Measurements from ENCODE around the gene CLPTM1. TPM values are rescaled to one million over a fixed set of nuclear protein-coding genes. Genes with fewer than 3 reads are reported as not detected.

The CLPTM1 gene
- total RNA-seq, 1 experiment from 2014 or later: 44.9 TPM

GRCh38 chr19:45023048-45023447 lies 67.9 kb downstream of the CLPTM1 start:
- no peak overlapping the region for H3K27ac ChIP-seq (ENCODE audit: low read length)
- intact Hi-C loops (cut with micrococcal nuclease): no loop called here
- DNase-seq (no peak), ATAC-seq (no peak)
- POLR2A ChIA-PET (ENCODE audit: unreplicated experiment): no interaction called here
- H2AFZ ChIP-seq (ENCODE audit: low read length): no peak overlapping the region
- H3K27me3 ChIP-seq (ENCODE audit: low read length): no peaks in the 10 kb centered on the region
- H3K36me3 ChIP-seq (ENCODE audit: low read depth, low read length): no peaks in the 10 kb centered on the region
- no peak overlapping the region for H3K4me3 ChIP-seq (ENCODE audit: low read length)
- no peak overlapping the region for H3K9ac ChIP-seq (ENCODE audit: low read length)
- BruUV-seq (replicated peaks): no TSS peak
- no peak overlapping the region for H3K4me2 ChIP-seq (ENCODE audit: low read length)
- no peaks in the 10 kb centered on the region for H4K20me1 ChIP-seq (ENCODE audit: low read length)
- no peaks in the 10 kb centered on the region for H3K4me1 ChIP-seq (ENCODE audit: insufficient read depth, low read length)
- no peaks in the 10 kb centered on the region for H3K79me2 ChIP-seq (ENCODE audit: low read length)
- H3K9me2 ChIP-seq (replicated peaks; ENCODE audit: low read length): no peaks in the 10 kb centered on the region
- CTCF ChIA-PET: no interaction called here
- no peaks in the 10 kb centered on the region for H3K9me3 ChIP-seq (ENCODE audit: low read length)
- TF ChIP-seq CTCF (conservative IDR thresholded peaks at IDR 0.05; ENCODE audit: low read depth, low read length): no peak
- TF ChIP-seq EZH2 (IDR thresholded peaks at IDR 0.05; ENCODE audit: low read length, unreplicated experiment): no peak
- no peak for TF ChIP-seq EZH2phosphoT487 (IDR thresholded peaks at IDR 0.05; ENCODE audit: borderline replicate concordance, low read length)
- no peaks in the 10 kb centered on the region for H3F3A ChIP-seq (ENCODE audit: low read length, unreplicated experiment)

GRCh38 chr19:45025264-45025663 lies 70.1 kb downstream of the CLPTM1 start:
- DNase-seq (no peak), ATAC-seq (no peak)
- TF ChIP-seq EZH2 (IDR thresholded peaks at IDR 0.05; ENCODE audit: low read length, unreplicated experiment): no peak
- no peak for TF ChIP-seq CTCF (conservative IDR thresholded peaks at IDR 0.05; ENCODE audit: low read depth, low read length)
- no peak for TF ChIP-seq EZH2phosphoT487 (IDR thresholded peaks at IDR 0.05; ENCODE audit: borderline replicate concordance, low read length)
- BruUV-seq (replicated peaks): no TSS peak
- Histone ChIP-seq H3K36me3 (ENCODE audit: low read depth, low read length) (no peaks in the 10 kb centered on the region), H3K4me2 (ENCODE audit: low read length) (no peak overlapping the region), H3K27ac (ENCODE audit: low read length) (no peak overlapping the region), H3F3A (ENCODE audit: low read length, unreplicated experiment) (no peaks in the 10 kb centered on the region), H3K9ac (ENCODE audit: low read length) (no peak overlapping the region), H3K79me2 (ENCODE audit: low read length) (no peaks in the 10 kb centered on the region), H3K9me3 (ENCODE audit: low read length) (no peaks in the 10 kb centered on the region), H3K4me1 (ENCODE audit: insufficient read depth, low read length) (no peaks in the 10 kb centered on the region), H3K27me3 (ENCODE audit: low read length) (no peaks in the 10 kb centered on the region), H3K4me3 (ENCODE audit: low read length) (no peak overlapping the region), H4K20me1 (ENCODE audit: low read length) (no peaks in the 10 kb centered on the region), H3K9me2 (replicated peaks; ENCODE audit: low read length) (no peaks in the 10 kb centered on the region), H2AFZ (ENCODE audit: low read length) (no peak overlapping the region)
- ChIA-PET CTCF (no interaction called here), POLR2A (ENCODE audit: unreplicated experiment) (no interaction called here)
- intact Hi-C loops (cut with micrococcal nuclease): no loop called here

- H3K27me3 ChIP-seq (ENCODE audit: low read length): no peaks in the 10 kb centered on the region
- ATAC-seq: no peak
- ChIA-PET POLR2A (ENCODE audit: unreplicated experiment) (interaction anchor here (0.6 kb wide), 1 partner anchor 11 kb away, joined by 3 read pairs; the partner anchor contains the start of gene CLASRP), CTCF (no interaction called here)
- no peak overlapping the region for H3K27ac ChIP-seq (ENCODE audit: low read length)
- DNase-seq: no peak
- no peak overlapping the region for H2AFZ ChIP-seq (ENCODE audit: low read length)
- H3K9me3 ChIP-seq (ENCODE audit: low read length): no peaks in the 10 kb centered on the region
- no peaks in the 10 kb centered on the region for H3K79me2 ChIP-seq (ENCODE audit: low read length)
- no peak overlapping the region for H3K4me2 ChIP-seq (ENCODE audit: low read length)
- H3K9me2 ChIP-seq (replicated peaks; ENCODE audit: low read length): no peaks in the 10 kb centered on the region
- no peaks in the 10 kb centered on the region for H3K4me1 ChIP-seq (ENCODE audit: insufficient read depth, low read length)
- no peaks in the 10 kb centered on the region for H4K20me1 ChIP-seq (ENCODE audit: low read length)
- no TSS peak for BruUV-seq (replicated peaks)
- no peak for TF ChIP-seq EZH2 (IDR thresholded peaks at IDR 0.05; ENCODE audit: low read length, unreplicated experiment)
- TF ChIP-seq CTCF (conservative IDR thresholded peaks at IDR 0.05; ENCODE audit: low read depth, low read length): no peak
- no peak for TF ChIP-seq EZH2phosphoT487 (IDR thresholded peaks at IDR 0.05; ENCODE audit: borderline replicate concordance, low read length)
- H3K4me3 ChIP-seq (ENCODE audit: low read length): no peak overlapping the region
- intact Hi-C loops (cut with micrococcal nuclease): no loop called here
- H3K9ac ChIP-seq (ENCODE audit: low read length): no peak overlapping the region
- no peaks in the 10 kb centered on the region for H3F3A ChIP-seq (ENCODE audit: low read length, unreplicated experiment)
- H3K36me3 ChIP-seq (ENCODE audit: low read depth, low read length): no peaks in the 10 kb centered on the region
Observed at GRCh38 chr19:45027371-45027770, 72.2 kb downstream of the CLPTM1 start.

Measured in PC-3 (cell line).